Hepatocyte (in vitro differentiated cells): ENCODE data around the gene PRKCA. TPM values are rescaled to one million over a fixed set of nuclear protein-coding genes. Genes with fewer than 3 reads are reported as not detected.

Experiments used
- DNase-seq: peaks from one replicate; pipeline ENCODE4 v3.0.0-alpha.2; 2016; ENCODE audit warnings: low spot score
- H2AFZ ChIP-seq: fragments of 200-600 bp; sonication (generic); 2 replicates; pipeline ENCODE4 v1.6.0; 2016; ENCODE audit warnings: antibody characterized with exemption, mild to moderate bottlenecking
- H3K27ac ChIP-seq: fragments of 200-600 bp; sonication (generic); 2 replicates; pipeline ENCODE4 v1.5.1; 2016; ENCODE audit warnings: mild to moderate bottlenecking
- H3K27me3 ChIP-seq: fragments of 200-600 bp; sonication (generic); 2 replicates; pipeline ENCODE4 v1.6.1; 2016
- H3K36me3 ChIP-seq: fragments of 200-600 bp; sonication (generic); replicated peaks from 2 replicates; pipeline ENCODE4 v1.5.1; 2016; ENCODE audit warnings: low read depth; ENCODE audit not compliant: insufficient read depth
- H3K4me1 ChIP-seq: fragments of 200-600 bp; sonication (generic); 2 replicates; pipeline ENCODE4 v1.5.1; 2016; ENCODE audit warnings: mild to moderate bottlenecking, moderate library complexity; ENCODE audit not compliant: insufficient read depth
- H3K4me2 ChIP-seq: fragments of 200-600 bp; sonication (generic); 2 replicates; pipeline ENCODE4 v1.6.0; 2016
- H3K4me3 ChIP-seq: fragments of 200-600 bp; sonication (generic); 2 replicates; pipeline ENCODE4 v1.5.1; 2016; ENCODE audit warnings: mild to moderate bottlenecking
- H3K79me2 ChIP-seq: fragments of 200-600 bp; sonication (generic); 2 replicates; pipeline ENCODE4 v1.6.0; 2017; ENCODE audit warnings: mild to moderate bottlenecking
- H3K9me2 ChIP-seq: fragments of 200-600 bp; sonication (generic); replicated peaks from 2 replicates; pipeline ENCODE4 v1.6.0; 2017; ENCODE audit warnings: mild to moderate bottlenecking; ENCODE audit not compliant: insufficient read depth
- H3K9me3 ChIP-seq: fragments of 200-600 bp; sonication (generic); 2 replicates; pipeline ENCODE4 v1.5.1; 2016; ENCODE audit warnings: low read depth, mild to moderate bottlenecking
- H4K20me1 ChIP-seq: fragments of 200-600 bp; sonication (generic); 2 replicates; pipeline ENCODE4 v1.6.0; 2016; ENCODE audit warnings: mild to moderate bottlenecking; ENCODE audit not compliant: insufficient read depth, poor library complexity, severe bottlenecking
- CTCF ChIP-seq: fragments of 200-600 bp; sonication (generic); IDR thresholded peaks from 2 replicates; pipeline ENCODE4 v1.5.1; 2016; ENCODE audit warnings: antibody characterized with exemption, mild to moderate bottlenecking; ENCODE audit not compliant: poor library complexity
- EZH2 ChIP-seq: fragments of 200-600 bp; sonication (generic); IDR thresholded peaks from 2 replicates; pipeline ENCODE4 v1.6.1; 2016; ENCODE audit warnings: antibody characterized with exemption, mild to moderate bottlenecking, borderline replicate concordance
- EZH2phosphoT487 ChIP-seq: fragments of 200-600 bp; sonication (generic); IDR thresholded peaks from one replicate; pipeline ENCODE4 v1.6.1; 2018; ENCODE audit warnings: antibody characterized with exemption, mild to moderate bottlenecking, low read depth, moderate library complexity; ENCODE audit not compliant: unreplicated experiment, severe bottlenecking
- WGBS: methylation state at CpG from one replicate; pipeline ENCODE4 v1.1.6; 2016; ENCODE audit warnings: low lambda C conversion rate; ENCODE audit errors: missing lambda C conversion rate; 5-methylcytosine and 5-hydroxymethylcytosine counted together
- polyA plus RNA-seq: library from polyadenylated mRNA; unstranded; fragments of >200 nt; fragmentation: Nextera tagmentation; extraction: Ambion mirVana; gene quantifications from 2 replicates; pipeline ENCODE4 v1.2.1, GENCODE V29; 2016
- total RNA-seq: library from RNA; depleted of rRNA; stranded (reverse); fragments of >200 nt; gene quantifications from 2 replicates; pipeline ENCODE4 v1.2.3, GENCODE V29; 2014

Gene PRKCA
- total and polyA plus RNA-seq, 2 experiments from 2014 or later, result 5.9 to 18.5 TPM

- Histone ChIP-seq H2AFZ (no peak overlapping the region), H4K20me1 (no peaks in the 10 kb centered on the region), H3K79me2 (no peaks in the 10 kb centered on the region), H3K4me1 (no peaks in the 10 kb centered on the region), H3K36me3 (no peaks in the 10 kb centered on the region), H3K9me3 (no peaks in the 10 kb centered on the region), H3K27me3 (no peaks in the 10 kb centered on the region), H3K9me2 (no peaks in the 10 kb centered on the region), H3K4me3 (no peak overlapping the region), H3K27ac (peak overlapping the region; percentile 67), H3K4me2 (peak overlapping the region; percentile 71)
- DNase-seq, result no peak
- 94% methylated on average over 13 of the region's 13 CpGs for WGBS
- TF ChIP-seq CTCF (no peak), EZH2 (no peak)
Observed at GRCh38 chr17:66677201-66677981, 375.0 kb downstream of the PRKCA start.

GRCh38 chr17:66678061-66678460 is 375.6 kb downstream of the PRKCA start:
- H3K36me3 ChIP-seq, result no peaks in the 10 kb centered on the region
- no peak overlapping the region for H2AFZ ChIP-seq
- no peaks in the 10 kb centered on the region for H3K4me1 ChIP-seq
- no peak overlapping the region for H3K4me3 ChIP-seq
- H3K27me3 ChIP-seq, result no peaks in the 10 kb centered on the region
- DNase-seq, result no peak
- H3K79me2 ChIP-seq, result no peaks in the 10 kb centered on the region
- H3K9me2 ChIP-seq, result no peaks in the 10 kb centered on the region
- H4K20me1 ChIP-seq, result no peaks in the 10 kb centered on the region
- WGBS, result 100% methylated on average over 1 of the region's 1 CpG
- H3K27ac ChIP-seq, result no peak overlapping the region
- H3K9me3 ChIP-seq, result no peaks in the 10 kb centered on the region
- TF ChIP-seq EZH2phosphoT487, result no peak
- TF ChIP-seq EZH2, result no peak
- no peak for TF ChIP-seq CTCF
- no peak overlapping the region for H3K4me2 ChIP-seq

GRCh38 chr17:66678827-66679226 is 376.4 kb downstream of the PRKCA start:
- no peaks in the 10 kb centered on the region for H3K79me2 ChIP-seq
- H3K9me3 ChIP-seq, result no peaks in the 10 kb centered on the region
- H3K4me1 ChIP-seq, result peaks cover 3% of the 10 kb centered on the region
- no peak overlapping the region for H3K27ac ChIP-seq
- DNase-seq, result no peak
- no peaks in the 10 kb centered on the region for H3K9me2 ChIP-seq
- H4K20me1 ChIP-seq, result no peaks in the 10 kb centered on the region
- no peaks in the 10 kb centered on the region for H3K36me3 ChIP-seq
- H3K27me3 ChIP-seq, result no peaks in the 10 kb centered on the region
- 94% methylated on average over 2 of the region's 2 CpGs for WGBS
- TF ChIP-seq EZH2 (no peak), CTCF (no peak), EZH2phosphoT487 (no peak)
- H2AFZ ChIP-seq, result no peak overlapping the region
- no peak overlapping the region for H3K4me3 ChIP-seq
- H3K4me2 ChIP-seq, result no peak overlapping the region
